NCI-H1694 (cell line): ENCODE measurements around the gene TSTD2.
"Not testable (repeated sequence)": the region's sequence is repeated elsewhere in the genome, so short reads cannot be mapped to it uniquely, and the experiment has no call there.

Source experiments
- DNase-seq: peaks from one replicate; lab custom pipeline; 2025; lab: John Stamatoyannopoulos, UW

The TSTD2 gene

GRCh38 chr9:97586909-97587308 is 46.3 kb downstream of the TSTD2 start:
- not testable (repeated sequence) for DNase-seq

DNA sequence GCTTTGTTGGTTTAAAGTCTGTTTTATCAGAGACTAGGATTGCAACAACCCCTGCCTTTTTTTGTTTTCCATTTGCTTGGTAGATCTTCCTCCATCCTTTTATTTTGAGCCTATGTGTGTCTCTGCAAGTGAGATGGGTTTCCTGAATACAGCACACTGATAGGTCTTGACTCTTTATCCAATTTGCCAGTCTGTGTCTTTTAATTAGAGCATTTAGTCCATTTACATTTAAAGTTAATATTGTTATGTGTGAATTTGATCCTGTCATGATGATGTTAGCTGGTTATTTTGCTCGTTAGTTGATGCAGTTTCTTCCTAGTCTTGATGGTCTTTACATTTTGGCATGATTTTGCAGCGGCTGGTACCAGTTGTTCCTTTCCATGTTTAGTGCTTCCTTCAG is 48.4 kb downstream of the TSTD2 start:
- not testable (repeated sequence) for DNase-seq

- DNase-seq, result not testable (repeated sequence)
Observed at GRCh38 chr9:97581590-97581989, 51.6 kb downstream of the TSTD2 start.

- DNase-seq, result no peak
Observed at GRCh38 chr9:97579914-97580313, 53.3 kb downstream of the TSTD2 start.

- DNase-seq, result no peak
Observed at GRCh38 chr9:97578846-97579245, 54.3 kb downstream of the TSTD2 start.

GRCh38 chr9:97577051-97577450 is 56.1 kb downstream of the TSTD2 start:
- DNase-seq, result no peak

- DNase-seq, result no peak
Observed at GRCh38 chr9:97575673-97576200, 57.4 kb downstream of the TSTD2 start.

- not testable (repeated sequence) for DNase-seq
Observed at GRCh38 chr9:97574921-97575672, 58.1 kb downstream of the TSTD2 start.

- not testable (repeated sequence) for DNase-seq
Observed at GRCh38 chr9:97574101-97574571, 59.0 kb downstream of the TSTD2 start.

DNA sequence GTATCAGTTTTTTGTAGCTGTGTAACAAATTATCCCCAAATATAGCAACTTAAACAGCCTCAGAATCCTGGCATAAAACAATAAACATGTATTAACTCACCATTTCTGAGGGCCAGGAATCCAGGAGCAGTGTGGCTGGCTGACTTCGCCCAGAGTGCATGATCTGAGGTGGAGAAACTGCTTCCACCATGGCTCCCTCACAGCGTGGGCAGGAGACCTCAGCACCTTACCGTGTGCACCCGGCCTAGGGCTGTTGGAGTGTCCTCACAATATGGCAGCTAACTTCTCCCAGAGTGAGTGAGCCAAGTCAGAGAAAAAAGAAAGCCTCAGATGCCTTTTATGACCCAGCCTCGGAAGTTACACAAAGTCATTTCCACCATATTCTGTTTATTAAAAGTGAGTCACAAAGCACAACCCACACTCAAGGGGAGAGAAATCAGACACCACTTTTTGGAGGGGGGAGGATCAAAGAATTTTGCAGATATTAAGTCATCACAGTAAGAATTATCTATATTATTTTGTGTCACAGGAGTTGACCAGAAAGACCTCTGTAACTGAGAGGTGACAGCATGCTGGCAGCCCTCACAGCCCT is 59.6 kb downstream of the TSTD2 start:
- DNase-seq, result no peak

DNA sequence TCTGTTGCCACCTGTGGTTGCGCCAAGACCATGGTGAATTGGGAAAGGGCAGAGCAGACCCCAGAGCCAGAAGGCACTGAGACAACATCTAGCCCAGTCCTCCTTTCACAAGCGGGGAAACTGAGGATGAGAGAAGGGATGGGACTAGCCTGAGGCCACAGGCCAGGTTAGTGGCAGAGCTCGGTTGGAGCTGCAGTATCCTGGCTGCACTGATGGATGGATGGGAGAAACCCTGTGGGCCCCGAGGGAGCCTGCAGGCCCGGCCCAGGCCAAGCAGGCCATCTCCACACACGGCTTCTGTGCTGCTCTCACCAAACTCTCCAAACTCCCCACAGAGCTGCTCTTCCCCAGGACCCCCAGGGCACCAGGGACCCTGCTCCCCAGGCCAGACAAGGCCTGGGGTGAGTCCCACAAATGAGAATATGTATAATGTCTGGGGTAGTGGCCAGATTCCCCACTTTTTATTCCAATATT is 60.2 kb downstream of the TSTD2 start:
- no peak for DNase-seq

GRCh38 chr9:97572196-97572891 is 60.8 kb downstream of the TSTD2 start:
- DNase-seq, result no peak

DNA sequence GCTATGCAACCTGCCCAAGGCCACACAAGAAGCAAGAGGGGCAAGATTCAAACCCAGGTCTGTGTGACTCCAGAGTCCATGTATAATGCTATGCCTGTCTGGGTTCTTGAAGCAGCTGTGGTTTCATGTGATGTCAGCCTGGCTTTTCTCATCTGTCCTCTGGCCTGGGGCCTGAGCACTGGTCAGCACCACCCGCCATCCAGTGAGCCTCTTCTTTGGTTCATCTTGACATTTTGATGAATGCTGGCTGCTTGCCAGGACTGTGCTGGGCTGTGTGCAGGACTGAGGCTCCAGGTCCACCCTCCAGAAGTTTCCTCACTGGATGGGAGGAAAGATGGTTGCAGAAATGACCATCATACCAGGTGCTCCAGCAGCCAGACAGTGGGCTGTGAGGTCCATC is 61.5 kb downstream of the TSTD2 start:
- no peak for DNase-seq

GRCh38 chr9:97570899-97571298 is 62.3 kb downstream of the TSTD2 start:
- DNase-seq, result no peak

GRCh38 chr9:97568461-97569275 is 64.5 kb downstream of the TSTD2 start:
- no peak for DNase-seq

DNA sequence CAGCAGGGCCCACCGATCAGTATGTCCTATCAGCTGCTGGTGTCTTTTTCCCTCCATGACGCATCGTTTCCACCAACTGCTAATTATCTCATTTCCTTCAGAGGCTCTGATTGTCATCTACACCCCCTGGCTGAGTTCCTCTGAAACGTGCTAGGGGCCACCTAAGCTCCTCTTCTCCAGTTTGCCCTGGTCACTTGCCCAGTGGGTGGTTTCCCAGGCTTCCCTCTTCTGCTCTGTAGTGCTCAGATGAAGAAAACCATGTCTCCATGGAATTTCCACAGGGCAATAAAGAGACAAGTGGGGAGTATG is 65.3 kb downstream of the TSTD2 start:
- DNase-seq, result no peak

DNA sequence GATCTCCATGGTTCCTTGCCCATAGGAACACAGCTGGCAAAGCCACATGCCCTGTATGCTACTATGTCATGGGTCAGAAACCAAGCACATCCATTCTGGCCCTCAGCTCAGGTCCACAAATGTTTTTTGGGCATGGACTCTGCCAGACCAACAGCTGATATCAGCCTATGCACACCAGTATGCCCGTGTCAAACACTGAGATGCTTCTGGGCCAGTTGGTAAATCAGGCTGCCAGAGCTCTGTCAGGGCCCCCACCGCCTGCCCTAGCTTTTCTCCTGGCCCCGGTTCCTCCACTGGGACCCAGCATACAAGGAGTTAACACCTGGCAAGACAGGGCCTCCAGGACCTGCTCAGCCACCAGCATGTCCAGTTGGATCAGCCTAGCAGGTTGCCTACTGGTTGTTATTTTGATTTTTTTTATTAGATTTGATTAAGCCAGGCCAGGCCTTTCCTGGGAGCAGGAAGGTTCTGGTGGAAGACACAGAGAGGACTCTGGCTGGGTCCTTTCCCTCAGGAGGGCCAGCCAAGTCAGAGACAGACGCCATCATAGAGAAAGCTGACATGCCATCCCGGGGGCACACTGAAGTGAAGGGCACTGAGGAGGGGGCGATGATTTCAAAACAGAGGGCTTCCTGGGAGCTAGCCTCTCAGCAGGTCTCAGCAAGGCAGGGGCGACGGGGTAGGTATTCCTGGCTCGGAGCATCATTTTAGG is 65.8 kb downstream of the TSTD2 start:
- no peak for DNase-seq

DNA sequence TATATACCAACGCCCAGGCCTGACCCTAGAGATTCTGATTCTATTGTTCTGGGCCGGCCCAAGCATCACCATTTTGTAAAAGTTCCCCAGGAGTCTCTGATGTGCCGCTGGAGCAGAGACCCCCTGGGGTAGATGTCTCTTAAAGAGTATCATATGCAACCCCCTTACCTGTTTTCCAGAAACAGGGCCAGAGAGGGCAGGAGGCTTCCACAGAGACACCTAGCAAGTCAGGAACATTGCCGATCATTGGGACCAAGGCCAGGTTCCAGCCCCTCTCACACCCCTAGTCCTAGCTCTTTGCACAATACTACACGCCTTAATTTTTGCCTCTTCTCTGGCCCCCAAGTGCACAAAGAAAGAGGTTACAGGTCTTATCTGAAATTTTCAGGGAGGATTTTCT is 67.9 kb downstream of the TSTD2 start:
- no peak for DNase-seq

GRCh38 chr9:97564291-97565175 is 68.6 kb downstream of the TSTD2 start:
- DNase-seq, result peak; percentile 52

- DNase-seq, result peak; percentile 37
Observed at GRCh38 chr9:97563458-97564135, 69.6 kb downstream of the TSTD2 start.
